Stimulated activated CD8-positive, alpha-beta memory T cell treated with anti-CD3 and anti-CD28 coated beads, Interleukin-7, amount 100 ng/mL, for 1 hour (primary cell): ENCODE results near the gene NFIA.
"Not testable (repeated sequence)": the region's sequence is repeated elsewhere in the genome, so short reads cannot be mapped to it uniquely, and the experiment has no call there.

ENCODE experiments used
- DNase-seq, 2 donors: peaks; one replicate each; pipeline ENCODE4 v3.0.0-alpha.2; 2020; ENCODE audit warnings: low read depth in 2 of 2

The NFIA gene

DNA sequence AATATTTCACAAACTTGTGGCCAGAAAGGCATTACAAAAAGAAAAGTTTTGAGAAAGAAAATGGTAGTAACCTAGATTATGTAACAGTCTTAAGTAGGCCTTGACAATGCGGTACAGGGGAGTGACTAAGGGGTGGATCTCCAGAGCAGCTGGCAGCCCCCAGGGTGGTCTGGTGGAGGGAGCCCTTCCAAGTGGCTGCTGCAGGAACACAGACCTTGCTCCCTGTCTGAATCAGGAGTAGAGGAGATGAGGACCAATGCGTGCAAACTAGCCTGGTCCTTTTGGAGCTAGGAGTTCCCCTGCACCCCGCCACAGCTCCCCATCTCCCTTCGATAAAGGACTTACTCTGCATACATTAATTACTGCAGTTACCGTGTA lies 189.0 kb downstream of the NFIA start:
- DNase-seq: no peak

DNA sequence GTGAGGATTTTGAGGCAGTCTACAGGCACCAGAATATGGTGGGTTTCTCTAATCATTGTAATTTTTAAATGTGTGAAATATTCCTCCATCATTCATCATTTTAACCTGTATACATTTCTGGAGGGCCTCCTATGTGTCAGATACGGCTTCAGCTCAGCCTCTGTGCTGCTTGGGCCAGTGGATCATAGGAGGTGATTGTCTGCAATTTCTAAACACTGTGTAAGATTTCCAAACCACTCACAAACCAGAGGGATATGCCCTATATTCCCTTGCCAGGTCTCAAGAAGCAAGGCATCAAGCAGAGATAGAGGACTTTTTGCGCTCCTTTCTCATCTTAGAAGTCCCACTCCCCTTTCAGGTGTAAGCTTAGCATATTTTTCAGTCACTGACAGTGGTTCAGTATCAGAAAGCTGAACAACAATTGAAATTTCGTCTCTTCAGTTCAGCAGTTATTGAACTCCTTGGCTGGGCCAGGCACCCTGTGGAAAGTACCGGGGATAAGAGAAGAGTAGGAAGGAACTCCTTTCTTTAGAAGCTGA lies 190.9 kb downstream of the NFIA start:
- no peak for DNase-seq

- DNase-seq: no peak
Observed at GRCh38 chr1:61273861-61274260, 191.5 kb downstream of the NFIA start.

DNA sequence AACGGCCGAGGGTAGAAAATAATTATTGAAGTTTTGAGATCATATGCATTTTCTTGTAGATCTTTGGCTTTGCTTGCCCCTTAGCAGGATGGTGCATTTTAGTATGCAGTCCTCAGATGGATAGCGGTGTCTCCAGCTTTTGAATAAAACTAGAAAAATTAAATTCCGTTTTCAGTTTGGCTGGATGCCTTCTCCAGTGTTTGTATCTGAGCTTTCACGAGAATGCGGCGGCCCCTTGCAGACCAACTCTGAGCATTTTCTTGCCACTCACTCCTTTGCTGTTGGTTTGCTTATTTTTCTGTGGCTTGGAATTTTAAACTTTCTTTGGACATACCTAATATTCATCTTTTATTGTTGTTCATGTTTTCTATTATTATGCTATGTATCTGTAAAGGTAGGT lies 192.6 kb downstream of the NFIA start:
- no peak for DNase-seq

GRCh38 chr1:61276246-61276645 lies 193.9 kb downstream of the NFIA start:
- DNase-seq: no peak

DNA sequence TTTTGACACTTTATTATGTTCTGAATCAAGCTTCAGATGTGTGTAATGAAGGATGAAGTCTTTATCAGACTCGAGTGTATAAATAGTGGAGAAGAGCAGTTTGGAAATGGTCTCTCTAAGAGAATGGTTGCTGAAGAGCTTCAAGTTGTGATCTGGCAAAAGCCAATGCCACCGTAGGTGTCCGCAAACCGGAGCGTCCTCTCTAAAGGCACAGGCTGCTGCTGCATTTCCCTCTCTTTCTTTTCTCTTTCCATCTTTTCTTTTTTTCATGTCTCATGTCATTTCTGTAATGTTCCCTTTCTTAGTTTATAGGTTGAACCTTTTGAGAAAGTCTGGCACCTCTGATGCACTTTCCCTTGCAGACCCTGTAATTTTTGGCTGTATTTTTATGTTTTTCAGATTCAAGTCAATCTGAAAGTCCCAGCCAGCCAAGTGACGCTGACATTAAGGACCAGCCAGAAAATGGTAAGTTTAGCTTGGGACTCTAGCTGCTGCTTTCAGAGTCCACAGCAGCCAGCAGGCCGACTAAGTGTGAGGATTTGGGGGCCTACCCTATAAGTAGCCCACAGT lies 194.8 kb downstream of the NFIA start:
- DNase-seq: no peak

DNA sequence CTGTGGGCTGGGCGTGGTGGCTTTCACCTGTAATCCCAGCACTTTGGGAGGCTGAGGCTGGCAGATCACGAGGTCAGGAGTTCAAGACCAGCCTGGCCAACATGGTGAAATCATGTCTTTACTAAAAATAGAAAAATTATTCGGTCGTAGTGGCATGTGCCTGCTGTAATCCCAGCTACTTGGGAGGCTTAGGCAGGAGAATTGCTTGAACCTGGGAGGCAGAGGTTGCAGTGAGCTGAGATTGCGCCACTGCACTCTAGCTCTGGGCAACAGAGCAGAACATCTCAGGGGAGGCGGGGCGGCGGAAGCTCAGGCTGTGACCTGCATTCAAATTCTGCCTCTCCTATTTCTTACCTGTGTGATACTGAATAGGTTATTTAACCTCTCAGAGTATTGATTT lies 196.1 kb downstream of the NFIA start:
- not testable (repeated sequence) for DNase-seq

- DNase-seq: no peak
Observed at GRCh38 chr1:61278966-61279365, 196.6 kb downstream of the NFIA start.

DNA sequence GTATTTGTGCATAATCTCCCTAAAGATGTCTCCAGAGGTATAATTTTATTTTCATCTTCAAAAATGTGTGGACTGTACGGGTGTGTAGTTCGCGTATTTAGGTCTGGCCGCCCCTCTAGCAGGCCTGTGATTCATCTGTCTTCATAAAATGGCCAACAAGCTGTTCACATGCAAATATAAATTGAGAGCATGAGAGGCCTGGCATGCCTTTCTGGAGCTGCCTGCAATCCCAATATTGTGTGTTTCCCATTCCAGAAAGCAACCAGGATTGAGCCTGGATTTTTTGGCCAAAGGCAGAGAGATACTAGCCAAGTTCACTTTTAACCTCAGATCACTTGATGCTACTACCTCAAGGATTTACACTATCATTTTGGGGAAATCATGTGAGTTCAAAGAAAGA lies 197.2 kb downstream of the NFIA start:
- no peak for DNase-seq

GRCh38 chr1:61280452-61280851 lies 198.1 kb downstream of the NFIA start:
- no peak for DNase-seq

DNA sequence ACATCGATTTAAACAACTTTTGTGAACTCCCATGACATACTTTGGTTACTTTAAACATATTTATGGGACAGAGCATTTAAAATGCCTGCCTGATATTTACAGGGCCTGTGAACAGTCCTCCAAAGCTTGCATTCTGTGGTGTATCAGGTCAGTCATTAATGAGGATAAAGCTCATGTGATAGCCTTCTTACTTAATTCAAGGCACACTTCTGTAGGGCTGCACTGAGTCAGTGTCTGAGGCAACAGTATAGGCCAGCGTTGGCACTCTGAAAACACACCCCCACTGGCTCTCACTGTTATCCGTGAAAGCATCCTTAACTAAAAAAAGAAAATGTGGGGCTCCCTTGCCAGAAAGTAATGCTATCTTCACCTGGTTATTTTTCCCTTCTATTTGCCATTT lies 200.0 kb downstream of the NFIA start:
- DNase-seq: no peak

DNA sequence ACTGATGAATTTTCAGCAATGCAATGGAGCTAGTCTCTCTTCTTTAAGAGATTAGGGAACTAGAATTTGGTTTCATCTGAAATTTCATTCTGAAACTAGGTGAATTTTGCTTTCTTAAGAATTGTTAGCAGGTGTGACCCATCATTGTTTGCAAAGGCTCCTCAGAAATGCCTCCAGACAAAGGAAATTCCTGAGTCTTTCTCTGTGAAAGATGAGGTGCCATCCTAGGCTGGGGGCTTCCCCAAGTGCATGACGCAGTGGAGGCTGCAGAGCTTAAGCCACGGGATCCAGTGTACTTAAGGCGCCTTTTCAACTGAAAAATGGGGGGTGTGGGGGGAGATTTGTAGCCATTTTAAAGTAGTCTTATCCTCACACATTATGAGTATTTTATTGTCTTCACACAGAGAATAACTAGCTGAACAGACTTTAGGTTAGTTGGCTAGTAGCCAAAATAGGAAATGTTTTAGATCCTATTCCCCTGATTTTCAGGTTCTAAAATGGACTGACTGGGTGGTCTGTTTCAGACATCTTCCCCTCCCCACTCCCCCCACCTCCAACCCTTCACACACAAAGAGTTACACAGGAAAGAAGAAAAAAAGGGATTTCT lies 202.0 kb downstream of the NFIA start:
- DNase-seq: no peak

- no peak for DNase-seq
Observed at GRCh38 chr1:61284936-61285335, 202.6 kb downstream of the NFIA start.

- DNase-seq: no peak
Observed at GRCh38 chr1:61285371-61285885, 203.1 kb downstream of the NFIA start.

- DNase-seq: no peak
Observed at GRCh38 chr1:61287014-61287413, 204.7 kb downstream of the NFIA start.

DNA sequence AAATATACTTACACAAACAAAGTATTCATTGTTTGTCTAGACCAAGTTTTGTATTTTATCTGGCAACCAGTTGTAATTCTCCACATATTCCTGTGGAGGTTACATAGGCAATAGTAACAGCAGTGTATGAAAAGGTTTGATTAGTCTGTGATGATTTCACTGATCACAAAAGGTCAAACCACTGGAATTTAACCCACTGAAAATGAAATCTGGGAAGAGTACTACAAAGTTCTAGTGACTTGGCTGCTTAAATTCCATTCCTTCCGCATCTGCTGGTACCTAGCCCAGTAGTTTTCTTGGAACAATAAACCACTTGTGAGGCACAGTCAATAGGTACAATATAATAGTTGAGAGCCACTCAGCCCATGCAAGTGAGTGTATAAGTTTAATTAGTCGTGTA lies 205.4 kb downstream of the NFIA start:
- no peak for DNase-seq

DNA sequence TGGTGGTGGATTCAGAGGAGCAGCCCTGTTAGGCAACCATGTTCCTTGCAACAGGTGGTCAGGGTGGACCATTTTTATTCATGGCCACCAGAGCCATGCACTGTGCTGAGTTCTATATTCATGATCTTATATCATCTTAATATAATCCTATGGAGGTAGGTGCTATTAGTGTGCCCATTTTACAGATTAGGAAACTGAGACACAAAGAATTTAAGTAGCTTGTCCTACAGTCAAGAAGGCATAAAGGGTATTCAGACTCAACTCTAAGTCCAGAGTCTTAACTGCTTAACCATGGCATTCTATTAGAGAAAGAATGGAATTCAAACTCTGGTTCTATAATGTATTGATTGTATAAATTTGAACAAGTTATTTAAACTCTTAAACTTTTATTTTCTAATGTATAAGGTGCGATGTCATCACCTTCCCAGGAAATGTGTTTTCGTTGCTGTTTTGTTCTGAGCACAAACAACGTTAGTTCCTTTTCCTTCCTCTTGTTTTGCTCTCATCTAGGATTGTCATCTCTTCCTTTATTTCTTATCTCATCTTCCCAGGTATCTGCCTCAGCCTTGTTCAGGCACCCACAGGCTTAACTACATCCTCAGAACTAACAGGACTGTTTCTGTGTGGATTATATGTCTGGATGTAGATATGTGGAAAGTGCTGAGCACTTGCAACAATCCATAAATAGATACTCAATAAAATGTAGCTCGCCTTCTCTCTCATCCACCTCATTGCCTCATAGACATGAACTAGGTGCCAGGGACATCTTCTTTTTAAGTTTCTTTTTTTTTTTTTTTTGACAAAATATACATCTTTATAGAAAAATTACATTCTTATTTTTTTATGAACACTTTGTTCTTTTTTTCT lies 207.1 kb downstream of the NFIA start:
- no peak for DNase-seq

- no peak for DNase-seq
Observed at GRCh38 chr1:61290525-61290924, 208.2 kb downstream of the NFIA start.

GRCh38 chr1:61293197-61293596 lies 210.8 kb downstream of the NFIA start:
- DNase-seq: no peak

GRCh38 chr1:61293986-61294504 lies 211.7 kb downstream of the NFIA start:
- no peak for DNase-seq

GRCh38 chr1:61294930-61295329 lies 212.6 kb downstream of the NFIA start:
- DNase-seq: no peak

GRCh38 chr1:61295818-61296537 lies 213.6 kb downstream of the NFIA start:
- no peak for DNase-seq
